Heart right ventricle (tissue), 16 donors: ENCODE data around the gene IMMT. TPM values are rescaled to one million over a fixed set of nuclear protein-coding genes. Genes with fewer than 3 reads are reported as not detected.

ENCODE experiments used
- ATAC-seq, 8 donors: fragments of 200-7000 bp; cut with Tn5 transposase; one replicate each; pipeline ENCODE4 v1.9.1; 2020; ENCODE audit warnings: mild to moderate bottlenecking in 8 of 8, moderate library complexity in 8 of 8, moderate number of reproducible peaks in 1 of 8
- DNase-seq, 2 donors: peaks; one replicate each; pipeline ENCODE4 v3.0.0-alpha.2; 2020
- H3K27ac ChIP-seq, 10 donors: fragments of 200-600 bp; sonication (generic) in 2 of 10; one replicate each; pipeline versions ENCODE4 v1.5.0 to v1.8.0; 2020 to 2022; ENCODE audit warnings: mild to moderate bottlenecking in 3 of 10
- H3K27me3 ChIP-seq, 7 donors: fragments of 200-600 bp; one replicate each; pipeline ENCODE4 v1.8.0; 2021 to 2022; ENCODE audit warnings: mild to moderate bottlenecking in 2 of 7
- H3K36me3 ChIP-seq, 9 donors: fragments of 200-600 bp; sonication (generic) in 1 of 9; one replicate each; pipeline versions ENCODE4 v1.5.0 to v1.8.0; 2020 to 2022; ENCODE audit warnings: mild to moderate bottlenecking in 2 of 9
- H3K4me1 ChIP-seq, 9 donors: fragments of 200-600 bp; sonication (generic) in 1 of 9; one replicate each; pipeline versions ENCODE4 v1.5.0 to v1.8.0; 2020 to 2022; ENCODE audit warnings: mild to moderate bottlenecking in 4 of 9
- H3K4me3 ChIP-seq, 10 donors: fragments of 200-600 bp; sonication (generic) in 2 of 10; one replicate each; pipeline versions ENCODE4 v1.5.0 to v1.8.0; 2020 to 2022; ENCODE audit warnings: mild to moderate bottlenecking in 7 of 10, moderate library complexity in 2 of 10
- H3K9me3 ChIP-seq, 11 donors: fragments of 200-600 bp in 10 of 11; sonication (generic) in 2 of 11; one replicate each; pipeline versions ENCODE4 v1.5.0 to v1.8.0; 2013 to 2022; ENCODE audit warnings: mild to moderate bottlenecking in 2 of 11, control low read depth in 1 of 11, moderate library complexity in 1 of 11
- WGBS, 2 donors: extraction: QIAGEN DNeasy Blood & Tissue Kit; methylation state at CpG; one replicate each; pipeline ENCODE4 v1.1.7; 2013; ENCODE audit warnings: inconsistent platforms in 1 of 2; 5-methylcytosine and 5-hydroxymethylcytosine counted together
- intact Hi-C, 10 donors: fragments of 100-400 bp; cut with DNase I; formaldehyde crosslinking; loops; one replicate each; pipeline versions ENCODE4 v1.11.1 to v1.14.2; 2022
- polyA plus RNA-seq, 2 donors: library from polyadenylated mRNA; stranded (reverse); fragments of 200-250 nt; gene quantifications; one replicate each; pipeline ENCODE4 v1.2.3, GENCODE V29; 2013
- total RNA-seq, 10 donors: library from RNA; stranded (reverse); fragmentation: NEBNext Ultra II Directional in 3 of 10; extraction: Animal tissue kit (Norgen Biotek cat#: 25700) in 3 of 10; gene quantifications; one replicate each; pipeline versions ENCODE4 v1.2.1 to v1.2.4, GENCODE V29; 2021 to 2023
- TF ChIP-seq, protein P1 (sequence below), 9 donors: fragments of 200-600 bp; sonication (generic) in 2 of 9; IDR thresholded peaks; one replicate each; pipeline versions ENCODE4 v1.5.0 to v1.8.0; 2021 to 2022; ENCODE audit warnings: antibody characterized with exemption in 9 of 9, mild to moderate bottlenecking in 5 of 9, moderate library complexity in 1 of 9
- donor health status: Arrhythmogenic right ventricular cardiomyopathy.
- donor health status: ischemic (EF 13 %, LVEDD 7.1; RV severe dilation, severe dysfunction).
- donor health status: healthy with polysubstance abuse.
- donor health status: DM: no; HTN: yes; CAD: no.
- donor health status: DM: no; HTN: no; CAD: no.
- donor health status: ischemic (EF 25% LVEDD 6.9; RV normal size, moderate dysfunction).
- donor health status: ischemic (EF 25% LVEDD 5.7; RV mildly dilated, moderate dysfunction).
- donor health status: healthy.
- donor health status: DM: yes; HTN: yes; CAD: no.
- donor health status: Ischemic cardiomyopathy.
- donor health status: ischemic (EF 35%, LVEDD 5.7; RV mildly dilated, moderate dysfunction).
- donor health status: nonischemic (EF 11% LVEDD 7.7; RV severe dilation, severe dysfunction).
- donor health status: DM: yes; HTN: yes; CAD: no.
- donor health status: PGD.
- donor health status: ischemic (EF 29% LVEDD 5.4; RV normal size, mild dysfunction).
- donor health status: nonischemic (EF 23%, LVEDD 6.1; RV moderate dilation, normal function).

Gene IMMT
- total and polyA plus RNA-seq, 12 donors = 48.2 to 333 (median 298) TPM

DNA sequence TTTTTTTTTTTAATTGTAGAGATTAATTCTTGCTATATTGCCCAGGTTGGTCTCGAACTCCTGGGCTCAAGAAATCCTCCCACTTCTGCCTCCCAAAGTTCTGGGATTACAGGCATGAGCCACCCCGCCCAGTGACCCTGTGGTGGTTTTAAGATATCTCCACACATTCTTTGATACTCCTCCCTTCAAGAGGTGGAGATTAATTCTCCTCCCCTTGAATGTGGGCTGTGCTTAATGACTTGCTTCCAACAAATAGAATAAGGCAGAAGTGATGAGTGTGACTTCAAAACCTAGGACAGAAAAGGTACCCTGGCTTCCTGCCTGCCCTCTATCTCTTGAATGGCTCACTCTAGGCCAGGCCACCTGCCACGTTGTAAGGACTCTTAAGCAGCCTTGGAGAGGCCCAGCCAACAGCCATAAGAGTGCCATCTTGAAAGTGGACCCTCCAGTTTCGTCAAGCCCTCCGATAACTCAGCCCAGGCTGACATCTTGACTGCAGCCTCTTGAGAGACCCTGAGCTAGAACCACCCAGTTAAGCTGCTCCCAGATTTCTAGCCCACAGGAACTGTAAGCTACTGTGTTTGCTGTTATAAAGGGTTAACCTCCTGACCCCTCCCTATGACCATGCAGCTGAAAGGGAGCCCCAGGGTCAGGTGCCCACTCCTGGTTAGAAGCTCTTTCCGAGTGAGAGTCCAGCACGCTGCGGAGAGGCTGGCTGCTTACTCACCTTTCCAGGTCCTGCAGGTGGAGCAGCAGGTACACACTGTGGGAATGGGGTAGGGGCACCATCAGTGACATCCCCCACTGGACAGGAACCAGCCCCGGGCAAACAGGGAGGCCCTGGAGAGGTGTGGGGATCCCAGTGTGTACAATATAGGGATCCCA, 31.6 kb upstream of the IMMT start:
- Histone ChIP-seq H3K9me3 (no peaks in the 10 kb centered on the region), H3K36me3 (no peaks in the 10 kb centered on the region), H3K27ac (peak overlapping the region in 1 of 10 donors; percentile 22), H3K4me3 (no peak overlapping the region), H3K27me3 (no peaks in the 10 kb centered on the region), H3K4me1 (peaks cover 17 to 49% (median 39%) of the 10 kb centered on the region in 9 donors)
- TF ChIP-seq, protein P1, sequence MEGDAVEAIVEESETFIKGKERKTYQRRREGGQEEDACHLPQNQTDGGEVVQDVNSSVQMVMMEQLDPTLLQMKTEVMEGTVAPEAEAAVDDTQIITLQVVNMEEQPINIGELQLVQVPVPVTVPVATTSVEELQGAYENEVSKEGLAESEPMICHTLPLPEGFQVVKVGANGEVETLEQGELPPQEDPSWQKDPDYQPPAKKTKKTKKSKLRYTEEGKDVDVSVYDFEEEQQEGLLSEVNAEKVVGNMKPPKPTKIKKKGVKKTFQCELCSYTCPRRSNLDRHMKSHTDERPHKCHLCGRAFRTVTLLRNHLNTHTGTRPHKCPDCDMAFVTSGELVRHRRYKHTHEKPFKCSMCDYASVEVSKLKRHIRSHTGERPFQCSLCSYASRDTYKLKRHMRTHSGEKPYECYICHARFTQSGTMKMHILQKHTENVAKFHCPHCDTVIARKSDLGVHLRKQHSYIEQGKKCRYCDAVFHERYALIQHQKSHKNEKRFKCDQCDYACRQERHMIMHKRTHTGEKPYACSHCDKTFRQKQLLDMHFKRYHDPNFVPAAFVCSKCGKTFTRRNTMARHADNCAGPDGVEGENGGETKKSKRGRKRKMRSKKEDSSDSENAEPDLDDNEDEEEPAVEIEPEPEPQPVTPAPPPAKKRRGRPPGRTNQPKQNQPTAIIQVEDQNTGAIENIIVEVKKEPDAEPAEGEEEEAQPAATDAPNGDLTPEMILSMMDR (IDR thresholded peaks at IDR 0.05) = no peak
- ATAC-seq = no peak
- intact Hi-C loops = loop anchor here in 5 of 10 donors (10.0 kb wide), 3 partner anchors 48 to 218 kb away; partner anchors contain the start of gene KDM3A (in 2 of the 5)
- no peak for DNase-seq
- WGBS, 2 donors = 75 to 82% methylated on average over 9 of the region's 9 CpGs

DNA sequence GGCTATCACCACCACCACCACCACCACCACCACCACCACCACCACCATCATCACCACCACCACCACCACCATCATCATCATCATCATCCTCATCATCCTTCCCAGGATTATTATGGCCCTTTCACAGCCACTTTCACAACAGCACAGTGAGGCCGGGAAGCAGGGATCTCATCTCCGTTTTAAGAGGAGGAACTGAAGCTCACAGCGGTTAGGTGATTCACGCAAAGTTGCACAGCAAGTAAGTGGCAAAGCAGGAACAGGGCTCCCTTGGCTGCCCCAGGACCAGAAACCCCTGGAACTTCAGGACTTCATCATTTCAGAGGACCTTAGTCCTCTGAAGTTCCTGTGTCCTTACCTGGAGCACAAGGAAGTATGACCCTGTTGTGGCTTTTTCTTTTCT, 30.8 kb upstream of the IMMT start:
- Histone ChIP-seq H3K36me3 (no peaks in the 10 kb centered on the region), H3K4me1 (peaks cover 17 to 57% (median 47%) of the 10 kb centered on the region in 9 donors)
- ATAC-seq = no peak

DNA sequence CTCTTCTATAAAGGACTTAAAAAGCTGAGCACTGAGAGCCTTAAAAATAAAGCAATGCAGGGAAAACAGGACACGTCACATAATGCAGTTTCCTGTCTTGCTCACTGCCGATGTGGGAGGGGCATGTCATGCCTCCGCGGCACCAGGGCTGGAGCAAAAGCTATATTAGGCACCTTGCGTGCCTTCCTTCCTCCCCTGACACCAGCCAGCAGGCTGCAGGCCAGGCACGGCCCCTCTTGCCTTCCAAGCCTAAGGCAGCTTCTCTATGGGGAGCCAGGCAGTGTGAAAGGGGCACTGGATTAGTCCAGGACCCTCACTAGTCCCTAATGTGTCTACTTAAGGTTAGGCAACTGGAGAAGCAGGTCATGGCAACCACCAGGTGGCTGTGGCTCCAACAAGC, 30.3 kb upstream of the IMMT start:
- no peaks in the 10 kb centered on the region for H3K9me3 ChIP-seq
- intact Hi-C loops = loop anchor here in 5 of 10 donors (10.0 kb wide), 3 partner anchors 49 to 219 kb away; partner anchors contain the start of gene KDM3A (in 2 of the 5)
- H3K27ac ChIP-seq = peak overlapping the region; percentile 77 to 94 (median 86)
- WGBS, 2 donors = 4 to 10% methylated on average over 6 of the region's 6 CpGs
- H3K36me3 ChIP-seq = no peaks in the 10 kb centered on the region
- peaks cover 17 to 62% (median 50%) of the 10 kb centered on the region in 9 donors for H3K4me1 ChIP-seq
- TF ChIP-seq, protein P1 (IDR thresholded peaks at IDR 0.05) = peak in 4 of 9 donors; percentile 10 to 36 (median 28)
- no peaks in the 10 kb centered on the region for H3K27me3 ChIP-seq
- peak overlapping the region in 3 of 10 donors; percentile 3 to 25 (median 24) for H3K4me3 ChIP-seq
- peak; percentile 77 to 84 for DNase-seq
- peak; percentile 81 to 90 (median 88) for ATAC-seq

More for the DNA sequence above, 30.8 kb upstream of the IMMT start:
- 83 to 85% methylated on average over 4 of the region's 4 CpGs for WGBS, 2 donors
- no peaks in the 10 kb centered on the region for H3K9me3 ChIP-seq
- TF ChIP-seq, protein P1 (IDR thresholded peaks at IDR 0.05) = no peak
- intact Hi-C loops = loop anchor here in 5 of 10 donors (10.0 kb wide), 3 partner anchors 49 to 219 kb away; partner anchors contain the start of gene KDM3A (in 2 of the 5)
- no peaks in the 10 kb centered on the region for H3K27me3 ChIP-seq
- DNase-seq = no peak
- H3K27ac ChIP-seq = peak overlapping the region in 5 of 10 donors; percentile 86 to 94 (median 90)
- H3K4me3 ChIP-seq = no peak overlapping the region

DNA sequence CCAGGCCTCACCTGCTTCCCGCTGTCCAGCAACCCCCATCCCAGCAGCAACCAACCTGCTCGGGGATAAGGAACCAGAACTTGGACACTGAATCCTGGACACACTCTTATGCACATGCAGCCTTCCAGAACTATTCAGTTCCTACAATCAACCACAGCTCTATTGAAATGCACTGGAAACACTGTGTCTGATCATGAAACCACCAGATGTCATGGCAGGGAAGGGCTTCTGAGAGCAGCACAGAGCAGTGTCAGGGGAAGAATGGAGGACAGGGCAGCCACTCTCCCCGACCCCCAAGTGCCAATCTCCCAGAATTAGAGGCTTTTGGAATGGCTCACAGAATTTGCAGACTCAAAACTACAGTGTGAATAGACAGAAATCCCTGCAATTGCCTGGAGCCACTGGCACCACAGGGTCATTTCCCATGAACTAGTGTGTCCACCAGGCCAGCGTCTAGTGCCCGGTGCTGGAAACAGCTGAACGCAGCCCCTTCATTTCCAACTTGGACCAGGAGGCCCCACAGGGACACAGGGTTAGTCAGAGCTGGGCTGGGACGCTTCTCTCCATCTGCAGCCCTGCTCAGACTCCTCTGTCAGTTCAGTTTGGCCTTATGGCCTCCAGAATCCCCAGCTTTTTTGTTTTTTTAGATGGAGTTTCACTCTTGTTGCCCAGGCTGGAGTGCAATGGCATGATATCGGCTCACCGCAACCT, 29.5 kb upstream of the IMMT start:
- 73 to 76% methylated on average over 9 of the region's 9 CpGs for WGBS, 2 donors
- Histone ChIP-seq H3K4me1 (peaks cover 17 to 65% (median 50%) of the 10 kb centered on the region in 9 donors), H3K27ac (peak overlapping the region; percentile 77 to 94 (median 86)), H3K9me3 (no peaks in the 10 kb centered on the region), H3K27me3 (no peaks in the 10 kb centered on the region), H3K36me3 (no peaks in the 10 kb centered on the region), H3K4me3 (peak overlapping the region in 3 of 10 donors; percentile 3 to 25 (median 24))
- intact Hi-C loops = loop anchor here in 8 of 10 donors (5.0 to 10.0 kb wide), 7 partner anchors 50 to 220 kb away; partner anchors contain the start of gene KDM3A (in 3 of the 8)
- TF ChIP-seq, protein P1 (IDR thresholded peaks at IDR 0.05) = no peak
- DNase-seq (no peak), ATAC-seq (peak in 4 of 8 donors; percentile 8 to 33 (median 18))
